ENCODE measurements around the gene STXBP5L. TPM values are rescaled to one million over a fixed set of nuclear protein-coding genes. Genes with fewer than 3 reads are reported as not detected.
A peak's percentile ranks its signal among the peaks of the same experiment; 100 is the strongest.
"Not testable (repeated sequence)": the region's sequence is repeated elsewhere in the genome, so short reads cannot be mapped to it uniquely, and the experiment has no call there.

Gene STXBP5L
- total RNA-seq, 2 experiments from 2014 or later = not detected

DNA sequence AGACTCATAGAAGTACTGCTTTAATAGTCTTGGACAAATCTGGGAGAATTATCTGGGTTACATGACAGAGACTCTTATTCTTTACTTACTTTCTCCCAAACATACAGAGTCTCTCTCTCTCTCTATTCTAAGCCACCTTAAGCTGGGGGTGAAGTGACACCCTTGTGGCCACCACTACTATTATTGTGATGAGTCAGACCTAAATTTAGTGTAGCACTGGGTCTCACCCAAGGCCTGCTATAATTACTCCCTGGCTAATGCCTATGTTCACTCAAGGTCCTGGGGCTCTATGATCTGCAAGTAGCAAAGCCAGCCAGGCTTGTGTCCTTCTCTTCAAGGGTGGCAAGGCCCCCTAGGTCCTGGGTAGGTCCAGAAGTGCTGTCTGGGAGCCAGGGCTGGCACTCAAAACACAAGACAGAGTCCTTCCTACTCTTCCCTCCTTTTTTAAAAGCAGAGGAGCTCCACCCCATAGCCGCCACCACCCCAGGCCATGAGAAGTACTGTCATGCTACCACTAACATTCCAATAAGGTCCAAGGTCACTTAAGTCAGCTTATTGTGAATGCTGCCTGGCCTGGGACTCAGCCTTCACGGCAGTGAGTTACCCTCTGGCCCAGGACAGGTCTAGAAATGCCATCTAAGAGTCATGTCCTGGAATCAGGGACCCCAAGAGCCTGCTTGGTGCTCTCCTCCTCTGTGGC is 454.2 kb downstream of the STXBP5L start:
- DNase-seq = no peak
- ATAC-seq = no peak
- Mint-ChIP-seq H3K4me1 (no peaks in the 10 kb centered on the region), H3K36me3 (no peaks in the 10 kb centered on the region), H3K4me3 (no peak overlapping the region), H3K27ac (no peak overlapping the region), H3K27me3 (peaks cover 3% of the 10 kb centered on the region), H3K9me3 (ENCODE audit: low read depth) (no peaks in the 10 kb centered on the region)
- CTCF ChIA-PET = no interaction called here

DNA sequence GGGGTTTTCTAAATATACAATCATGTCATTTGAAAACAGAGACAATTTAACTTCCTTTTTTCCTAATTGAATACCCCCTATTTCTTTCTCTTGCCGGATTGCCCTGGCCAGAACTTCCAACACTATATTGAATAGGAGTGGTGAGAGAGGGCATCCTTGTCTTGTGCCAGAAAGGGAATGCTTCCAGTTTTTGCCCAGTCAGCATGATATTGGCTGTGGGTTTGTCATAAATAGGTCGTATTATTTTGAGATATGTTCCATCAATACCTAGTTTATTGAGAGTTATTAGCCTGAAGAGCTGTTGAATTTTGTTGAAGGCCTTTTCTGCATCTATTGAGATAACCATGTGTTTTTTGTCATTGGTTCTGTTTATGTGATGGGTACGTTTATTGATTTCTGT is 480.3 kb downstream of the STXBP5L start:
- H3K36me3 Mint-ChIP-seq; H3K27ac Mint-ChIP-seq; H3K4me3 Mint-ChIP-seq; H3K4me1 Mint-ChIP-seq; CTCF ChIA-PET; ATAC-seq; DNase-seq; H3K9me3 Mint-ChIP-seq (ENCODE audit: low read depth): not testable (repeated sequence)
- peaks cover 11% of the 10 kb centered on the region for H3K27me3 Mint-ChIP-seq

- CTCF ChIA-PET; H3K9me3 Mint-ChIP-seq (ENCODE audit: low read depth): not testable (repeated sequence)
These were observed 488.0 kb downstream of the STXBP5L start for GRCh38 chr3:121395967-121396366.

DNA sequence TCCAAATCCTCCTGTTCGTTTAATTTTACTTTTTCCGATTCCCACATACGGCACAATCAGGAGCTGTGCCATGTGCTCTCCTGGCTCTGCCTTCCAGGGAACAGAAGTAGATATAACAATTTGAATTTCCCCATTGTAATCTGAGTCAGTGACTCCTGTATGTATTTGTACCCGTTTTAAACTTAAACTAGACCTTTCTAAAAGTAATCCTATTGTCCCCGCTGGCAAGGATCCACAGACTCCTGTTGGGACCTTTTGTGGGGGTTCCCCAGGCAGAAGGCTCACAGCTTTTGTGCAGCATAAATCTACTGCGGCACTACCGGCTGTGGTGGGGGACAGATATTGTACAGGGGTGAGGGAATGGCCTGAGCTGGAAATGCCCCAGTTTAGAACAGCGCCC is 490.0 kb downstream of the STXBP5L start:
- not testable (repeated sequence) for H3K4me1 Mint-ChIP-seq, H3K27ac Mint-ChIP-seq

More at GRCh38 chr3:121395967-121396366, 488.0 kb downstream of the STXBP5L start:
- H3K36me3 Mint-ChIP-seq, H3K27ac Mint-ChIP-seq, H3K4me1 Mint-ChIP-seq, DNase-seq, ATAC-seq, H3K4me3 Mint-ChIP-seq: not testable (repeated sequence)
- H3K27me3 Mint-ChIP-seq = peaks cover 14% of the 10 kb centered on the region

DNA sequence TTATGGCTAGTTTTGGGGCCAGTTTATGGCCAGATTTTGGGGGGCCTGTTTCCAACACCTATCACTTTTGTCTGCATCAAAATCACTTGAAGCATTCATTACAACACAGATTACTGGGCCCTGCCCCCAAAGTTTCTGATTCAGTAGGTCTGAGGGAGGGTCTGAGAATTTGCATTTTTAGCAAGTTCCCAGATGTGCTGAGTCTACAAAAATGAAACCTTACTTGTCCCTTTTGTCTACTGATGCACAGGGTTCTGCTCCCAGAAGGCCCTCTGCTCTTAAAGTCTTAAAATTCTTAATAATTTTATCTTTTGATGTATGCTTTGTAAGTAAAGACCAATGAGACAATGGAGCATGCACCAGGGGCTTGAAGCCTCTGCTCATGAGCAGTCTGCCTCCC is 491.8 kb downstream of the STXBP5L start:
- no peak for ATAC-seq

More for the DNA sequence above, 490.0 kb downstream of the STXBP5L start:
- H3K9me3 Mint-ChIP-seq (ENCODE audit: low read depth); CTCF ChIA-PET; ATAC-seq; DNase-seq; H3K4me3 Mint-ChIP-seq; H3K27me3 Mint-ChIP-seq; H3K36me3 Mint-ChIP-seq: not testable (repeated sequence)

DNA sequence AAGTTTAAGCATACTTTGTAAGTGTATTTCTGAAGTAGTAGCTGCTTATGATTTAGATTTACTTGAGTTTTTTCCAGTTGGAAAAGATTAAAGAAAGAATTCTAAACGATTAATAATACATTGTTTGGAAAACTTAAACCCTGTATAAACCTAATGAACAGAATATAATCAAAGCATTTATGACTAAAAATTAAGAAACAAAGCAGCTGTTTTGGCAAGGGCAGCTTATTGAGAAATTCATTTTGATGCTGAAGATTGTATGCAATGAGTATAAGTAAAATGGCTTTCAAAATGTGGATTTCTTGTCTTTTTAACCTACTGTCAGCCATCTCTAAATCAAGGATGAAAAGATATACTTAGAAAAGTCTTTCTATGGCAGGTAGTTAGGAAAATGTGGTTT is 497.6 kb downstream of the STXBP5L start:
- CTCF ChIA-PET = no interaction called here
- Mint-ChIP-seq H3K36me3 (no peaks in the 10 kb centered on the region), H3K27ac (no peak overlapping the region), H3K4me1 (peaks cover 5% of the 10 kb centered on the region), H3K9me3 (ENCODE audit: low read depth) (no peaks in the 10 kb centered on the region), H3K4me3 (no peak overlapping the region), H3K27me3 (peaks cover 8% of the 10 kb centered on the region)
- DNase-seq (no peak), ATAC-seq (no peak)

More for the DNA sequence above, 491.8 kb downstream of the STXBP5L start:
- DNase-seq = no peak
- Mint-ChIP-seq H3K27ac (no peak overlapping the region), H3K4me3 (no peak overlapping the region), H3K36me3 (no peaks in the 10 kb centered on the region), H3K27me3 (peaks cover 9% of the 10 kb centered on the region), H3K4me1 (no peaks in the 10 kb centered on the region), H3K9me3 (ENCODE audit: low read depth) (no peaks in the 10 kb centered on the region)
- CTCF ChIA-PET = no interaction called here

GRCh38 chr3:121411523-121411922 is 503.5 kb downstream of the STXBP5L start:
- Mint-ChIP-seq H3K4me1 (peaks cover 9% of the 10 kb centered on the region), H3K27me3 (peaks cover 5% of the 10 kb centered on the region), H3K9me3 (ENCODE audit: low read depth) (no peaks in the 10 kb centered on the region), H3K4me3 (no peak overlapping the region), H3K27ac (no peak overlapping the region), H3K36me3 (peaks cover 3% of the 10 kb centered on the region)
- ATAC-seq (no peak), DNase-seq (no peak)
- CTCF ChIA-PET = no interaction called here

DNA sequence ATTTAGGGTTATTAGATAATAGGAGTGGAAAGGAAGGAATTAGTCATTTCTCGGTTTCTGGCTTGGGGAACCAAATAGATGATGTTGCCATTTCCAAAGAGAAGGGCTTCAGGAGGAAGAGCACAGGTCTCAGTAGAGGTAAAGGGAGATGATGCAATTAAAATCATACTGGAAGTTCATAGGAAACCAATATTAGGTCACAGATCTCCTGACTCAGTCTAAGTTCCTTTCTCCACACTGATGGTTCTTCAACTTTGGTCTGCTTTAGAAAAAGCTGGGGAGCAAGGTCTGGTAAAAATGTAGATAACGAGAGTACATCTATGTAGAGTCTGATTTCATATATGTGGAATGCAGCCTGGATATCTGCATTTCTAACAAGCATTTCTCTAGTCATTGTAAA is 506.9 kb downstream of the STXBP5L start:
- H3K36me3 Mint-ChIP-seq = peaks cover 10% of the 10 kb centered on the region
- H3K27me3 Mint-ChIP-seq = no peaks in the 10 kb centered on the region
- no peak overlapping the region for H3K27ac Mint-ChIP-seq
- CTCF ChIA-PET = no interaction called here
- H3K4me1 Mint-ChIP-seq = peaks cover 6% of the 10 kb centered on the region
- no peak for DNase-seq
- ATAC-seq = no peak
- no peak overlapping the region for H3K4me3 Mint-ChIP-seq
- no peaks in the 10 kb centered on the region for H3K9me3 Mint-ChIP-seq (ENCODE audit: low read depth)

- DNase-seq (no peak), ATAC-seq (no peak)
- Mint-ChIP-seq H3K27me3 (no peaks in the 10 kb centered on the region), H3K4me3 (no peak overlapping the region), H3K9me3 (ENCODE audit: low read depth) (no peaks in the 10 kb centered on the region), H3K4me1 (peaks cover 4% of the 10 kb centered on the region), H3K27ac (no peak overlapping the region), H3K36me3 (peaks cover 16% of the 10 kb centered on the region)
- CTCF ChIA-PET = no interaction called here
These were observed 510.2 kb downstream of the STXBP5L start for GRCh38 chr3:121418182-121418581.

DNA sequence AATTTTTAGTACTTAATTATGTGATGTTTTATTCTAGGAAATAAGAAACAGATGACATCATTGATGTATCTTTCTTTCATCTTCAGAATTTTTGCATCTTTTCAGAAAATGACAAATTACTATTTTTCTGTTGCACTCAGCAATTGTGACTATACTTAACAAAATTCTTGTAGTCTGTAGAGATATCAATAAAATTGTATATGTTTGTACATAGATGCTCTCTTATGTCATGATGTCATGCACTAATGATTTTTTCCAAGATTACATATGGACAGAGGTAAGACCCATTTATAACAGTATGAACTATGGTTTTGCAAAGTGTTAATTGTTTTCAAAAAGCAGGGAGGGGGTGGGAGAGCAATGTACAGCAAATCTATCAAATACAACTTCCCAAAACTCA is 516.5 kb downstream of the STXBP5L start:
- Mint-ChIP-seq H3K27me3 (no peaks in the 10 kb centered on the region), H3K4me1 (no peaks in the 10 kb centered on the region), H3K4me3 (no peak overlapping the region), H3K36me3 (peaks cover 46% of the 10 kb centered on the region), H3K9me3 (ENCODE audit: low read depth) (no peaks in the 10 kb centered on the region), H3K27ac (no peak overlapping the region)
- ATAC-seq = no peak
- DNase-seq = no peak
- CTCF ChIA-PET = no interaction called here

- H3K9me3 Mint-ChIP-seq (ENCODE audit: low read depth) = no peaks in the 10 kb centered on the region
- no peak overlapping the region for H3K4me3 Mint-ChIP-seq
- CTCF ChIA-PET = no interaction called here
- DNase-seq (no peak), ATAC-seq (no peak)
- H3K27ac Mint-ChIP-seq = no peak overlapping the region
- H3K36me3 Mint-ChIP-seq = peaks cover 63% of the 10 kb centered on the region
- H3K27me3 Mint-ChIP-seq = no peaks in the 10 kb centered on the region
- H3K4me1 Mint-ChIP-seq = peaks cover 20% of the 10 kb centered on the region
These were observed 522.7 kb downstream of the STXBP5L start for GRCh38 chr3:121430664-121431215.

DNA sequence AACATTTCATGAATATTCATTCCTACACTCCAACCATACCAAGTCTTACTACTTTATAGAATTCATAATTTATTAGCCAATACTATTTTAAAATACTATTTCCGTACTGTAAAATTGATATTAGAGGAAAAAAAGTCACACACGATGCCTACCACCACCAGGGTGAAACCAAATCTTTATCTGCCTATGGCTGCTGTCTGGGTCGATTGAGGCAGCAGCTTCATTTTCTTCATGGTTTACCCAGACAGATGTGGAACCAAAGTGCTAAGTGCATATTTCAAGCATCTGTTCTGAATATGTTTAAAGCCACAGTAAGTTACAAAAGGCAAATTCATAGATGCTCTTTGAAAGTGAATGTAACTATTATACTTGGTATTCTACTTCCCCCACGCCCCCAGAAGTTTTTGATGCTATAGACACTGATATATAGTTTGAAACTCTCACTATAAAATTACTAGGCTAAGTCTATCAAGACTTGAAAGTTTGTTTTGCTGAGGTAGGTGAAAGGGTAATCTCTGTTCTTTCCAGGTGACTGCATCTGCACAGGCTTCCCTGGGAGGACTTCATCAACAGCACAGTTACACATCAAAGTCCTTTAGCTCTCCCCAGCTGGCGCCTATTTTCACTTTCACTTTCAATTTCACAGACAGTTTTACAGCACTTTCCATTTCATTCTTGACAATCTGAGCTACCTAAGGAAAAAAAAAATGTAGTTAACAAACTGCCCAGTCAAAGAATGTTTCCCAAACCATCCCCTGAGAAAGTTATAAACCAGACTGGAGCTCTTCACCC is 523.9 kb downstream of the STXBP5L start:
- Mint-ChIP-seq H3K27me3 (no peaks in the 10 kb centered on the region), H3K4me3 (peak overlapping the region; percentile 41), H3K4me1 (peaks cover 20% of the 10 kb centered on the region), H3K9me3 (ENCODE audit: low read depth) (no peaks in the 10 kb centered on the region), H3K27ac (peak overlapping the region; percentile 71), H3K36me3 (peaks cover 62% of the 10 kb centered on the region)
- peak; percentile 61 for DNase-seq
- peak; percentile 93 for ATAC-seq
- CTCF ChIA-PET = no interaction called here

- DNase-seq = no peak
- H3K4me3 Mint-ChIP-seq = no peak overlapping the region
- peaks cover 20% of the 10 kb centered on the region for H3K4me1 Mint-ChIP-seq
- H3K27ac Mint-ChIP-seq = no peak overlapping the region
- CTCF ChIA-PET = no interaction called here
- H3K9me3 Mint-ChIP-seq (ENCODE audit: low read depth) = no peaks in the 10 kb centered on the region
- H3K27me3 Mint-ChIP-seq = no peaks in the 10 kb centered on the region
- no peak for ATAC-seq
- peaks cover 54% of the 10 kb centered on the region for H3K36me3 Mint-ChIP-seq
These were observed 528.1 kb downstream of the STXBP5L start for GRCh38 chr3:121436074-121436473.

GRCh38 chr3:121436641-121437040 is 528.6 kb downstream of the STXBP5L start:
- Mint-ChIP-seq H3K9me3 (ENCODE audit: low read depth) (no peaks in the 10 kb centered on the region), H3K4me1 (peaks cover 20% of the 10 kb centered on the region), H3K36me3 (peaks cover 54% of the 10 kb centered on the region), H3K27me3 (no peaks in the 10 kb centered on the region), H3K27ac (no peak overlapping the region), H3K4me3 (no peak overlapping the region)
- ATAC-seq (no peak), DNase-seq (no peak)
- CTCF ChIA-PET = no interaction called here

Data from activated CD8-positive, alpha-beta memory T cell treated with anti-CD3 and anti-CD28 coated beads, Interleukin-2, amount 10 ng/mL, durations not matched to agents 7 days and 5 days (primary cell).